IMR-90 (cell line): ENCODE data around the gene SAMM50.

Experiments
- CEBPB ChIP-seq: IDR thresholded peaks from 2 replicates; pipeline ENCODE4 v1.6.1; 2012; ENCODE audit warnings: low read depth, low read length, improper control_type of control experiment
- CTCF ChIP-seq: conservative IDR thresholded peaks from 2 replicates; pipeline ENCODE4 v1.5.1; 2012; ENCODE audit warnings: mild to moderate bottlenecking, low read depth, low read length, improper control_type of control experiment
- ELK1 ChIP-seq: fragments of 150-350 bp; IDR thresholded peaks from 2 replicates; pipeline ENCODE4 v1.6.1; 2016; ENCODE audit warnings: low read depth, mild to moderate bottlenecking, low read length, moderate library complexity, borderline replicate concordance
- MAFK ChIP-seq: IDR thresholded peaks from 2 replicates; pipeline ENCODE4 v1.6.1; 2012; ENCODE audit warnings: low read depth, low read length, improper control_type of control experiment
- MAZ ChIP-seq: IDR thresholded peaks from 2 replicates; pipeline ENCODE4 v1.6.1; 2012; ENCODE audit warnings: low read depth, mild to moderate bottlenecking, low read length, improper control_type of control experiment, moderate library complexity, borderline replicate concordance
- POLR2A ChIP-seq: IDR thresholded peaks from 2 replicates; pipeline ENCODE4 v1.6.1; 2012; ENCODE audit warnings: mild to moderate bottlenecking, low read depth, low read length
- RAD21 ChIP-seq: IDR thresholded peaks from 2 replicates; pipeline ENCODE4 v1.6.1; 2012; ENCODE audit warnings: low read length, improper control_type of control experiment
- RCOR1 ChIP-seq: IDR thresholded peaks from 2 replicates; pipeline ENCODE4 v1.6.1; 2012; ENCODE audit warnings: mild to moderate bottlenecking, low read length, improper control_type of control experiment; ENCODE audit not compliant: insufficient replicate concordance
- RFX5 ChIP-seq: IDR thresholded peaks from 2 replicates; pipeline ENCODE4 v1.8.0; 2012; ENCODE audit warnings: low read depth, mild to moderate bottlenecking, low read length, moderate library complexity
- SMC3 ChIP-seq: fragments of 150-350 bp; IDR thresholded peaks from 2 replicates; pipeline ENCODE4 v1.6.1; 2016; ENCODE audit warnings: low read depth, mild to moderate bottlenecking, antibody characterized with exemption, low read length, moderate library complexity
- TF ChIP-seq, protein P1 (sequence below): fragments of 150-350 bp; IDR thresholded peaks from 2 replicates; pipeline ENCODE4 v1.6.1; 2017; ENCODE audit warnings: mild to moderate bottlenecking, antibody characterized with exemption, low read length, low read depth

- TF ChIP-seq CTCF = no peak
- no peak for TF ChIP-seq ELK1
- no peak for TF ChIP-seq POLR2A
- no peak for TF ChIP-seq RCOR1
- TF ChIP-seq MAFK = no peak
- no peak for TF ChIP-seq RAD21
- TF ChIP-seq, protein P1, sequence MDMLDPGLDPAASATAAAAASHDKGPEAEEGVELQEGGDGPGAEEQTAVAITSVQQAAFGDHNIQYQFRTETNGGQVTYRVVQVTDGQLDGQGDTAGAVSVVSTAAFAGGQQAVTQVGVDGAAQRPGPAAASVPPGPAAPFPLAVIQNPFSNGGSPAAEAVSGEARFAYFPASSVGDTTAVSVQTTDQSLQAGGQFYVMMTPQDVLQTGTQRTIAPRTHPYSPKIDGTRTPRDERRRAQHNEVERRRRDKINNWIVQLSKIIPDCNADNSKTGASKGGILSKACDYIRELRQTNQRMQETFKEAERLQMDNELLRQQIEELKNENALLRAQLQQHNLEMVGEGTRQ = no peak
- TF ChIP-seq SMC3 = no peak
- TF ChIP-seq CEBPB = no peak
- TF ChIP-seq RFX5 = no peak
- TF ChIP-seq MAZ = no peak
Measured at GRCh38 chr22:43941449-43941848, 13.8 kb upstream of the SAMM50 start.
